ENCODE measurements around the gene NQO2.
A peak's percentile ranks its signal among the peaks of the same experiment; 100 is the strongest.
"Not testable (repeated sequence)": the region's sequence is repeated elsewhere in the genome, so short reads cannot be mapped to it uniquely, and the experiment has no call there.

The NQO2 gene

DNA sequence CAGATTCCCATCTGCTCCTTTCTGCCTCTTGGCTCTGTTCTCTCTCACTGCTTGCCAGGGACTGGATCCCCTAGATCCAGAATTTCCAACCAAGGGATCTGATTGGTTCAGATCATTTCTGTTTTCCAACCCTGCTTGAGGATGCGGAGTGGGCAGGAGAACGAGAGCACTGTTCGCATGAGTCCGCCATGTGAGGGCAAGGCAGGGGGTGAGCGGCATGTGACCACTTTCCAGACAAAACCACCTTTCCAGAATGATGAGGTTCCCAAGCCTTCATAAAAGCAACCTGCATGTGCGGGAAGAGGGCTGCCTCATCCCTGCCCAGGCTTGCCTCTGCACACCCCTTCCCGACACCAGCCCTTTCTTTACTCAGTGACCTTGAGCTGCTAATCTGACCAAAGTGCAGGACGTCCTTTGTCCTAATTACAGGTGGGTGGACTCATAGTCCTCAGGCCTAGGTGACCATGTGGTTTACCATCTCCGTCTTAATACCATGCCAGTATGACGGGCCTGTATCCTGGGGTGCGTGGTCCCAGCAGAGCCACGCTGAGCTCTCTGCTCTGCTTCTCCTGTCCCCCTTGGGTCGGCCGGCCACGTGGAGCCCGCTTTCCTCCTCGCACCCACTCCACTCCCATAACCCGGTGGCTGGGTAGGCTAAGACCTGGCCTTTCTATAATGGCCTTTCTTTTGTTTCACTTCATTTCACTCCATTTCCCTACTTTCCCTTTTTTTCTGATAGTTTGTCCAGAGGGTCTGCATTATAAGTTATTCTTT is 14.4 kb downstream of the NQO2 start:
- no peak for DNase-seq (ENCODE audit: low read depth in 2 of 2)

- no peak for DNase-seq (ENCODE audit: low read depth in 2 of 2)
Measured at GRCh38 chr6:3014675-3015066, 15.0 kb downstream of the NQO2 start.

- no peak for DNase-seq (ENCODE audit: low read depth in 2 of 2)
Measured at GRCh38 chr6:3015144-3015543, 15.4 kb downstream of the NQO2 start.

DNA sequence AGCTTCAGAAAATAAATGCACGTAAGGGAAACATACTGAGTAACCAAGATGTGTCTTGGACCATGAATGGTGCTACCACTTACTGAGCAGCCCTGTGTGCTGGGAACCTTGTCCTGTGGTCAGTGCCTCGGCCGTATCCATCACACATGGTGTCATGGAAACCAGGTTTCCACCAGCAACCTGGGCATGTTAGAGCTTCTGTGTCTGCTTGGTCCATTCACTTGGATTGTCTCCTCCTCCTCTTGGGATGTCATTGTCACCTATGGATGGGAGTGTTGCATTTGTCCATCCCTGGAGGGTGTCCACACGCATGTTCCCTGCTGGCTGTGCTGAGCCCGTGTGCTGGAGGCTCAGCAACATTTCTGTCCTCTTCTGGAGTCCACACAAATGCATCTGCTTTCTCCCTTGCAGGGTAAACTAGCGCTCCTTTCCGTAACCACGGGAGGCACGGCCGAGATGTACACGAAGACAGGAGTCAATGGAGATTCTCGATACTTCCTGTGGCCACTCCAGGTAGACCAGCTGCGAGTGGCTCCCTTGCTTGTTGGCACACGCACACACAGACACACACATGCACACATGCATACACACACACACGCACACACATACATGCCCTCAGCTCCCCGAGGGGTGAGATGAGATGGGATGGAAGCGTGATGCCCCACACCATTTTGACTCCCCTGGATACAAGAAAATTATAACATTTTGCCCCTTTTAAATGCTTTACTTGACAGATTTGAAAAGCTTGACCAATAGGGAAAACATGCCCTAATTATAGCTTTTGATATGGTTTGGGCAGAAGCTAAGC is 17.0 kb downstream of the NQO2 start:
- no peak for DNase-seq (ENCODE audit: low read depth in 2 of 2)

DNA sequence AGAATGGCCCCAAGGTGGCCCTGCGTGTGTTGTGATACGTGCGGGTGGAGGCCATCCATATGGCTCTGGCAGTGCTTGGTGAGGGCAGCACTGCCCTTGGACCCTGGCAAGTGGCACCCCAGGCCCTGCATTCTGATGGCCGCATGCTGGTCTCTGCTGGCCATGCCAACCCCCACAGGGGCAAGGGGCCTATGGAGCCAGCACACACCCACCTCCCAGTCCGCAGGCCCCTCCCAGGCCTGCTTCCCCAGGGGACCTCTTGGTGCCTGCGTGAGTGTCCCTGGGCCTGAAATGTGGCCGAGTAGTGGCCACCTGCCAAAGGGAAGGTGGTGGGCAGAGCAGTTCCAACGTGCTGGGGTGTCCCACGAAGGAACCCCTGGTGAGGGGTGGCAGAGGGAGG is 17.6 kb downstream of the NQO2 start:
- DNase-seq (ENCODE audit: low read depth in 2 of 2) = no peak

- DNase-seq (ENCODE audit: low read depth in 2 of 2) = no peak
Measured at GRCh38 chr6:3019065-3019464, 19.4 kb downstream of the NQO2 start.

DNA sequence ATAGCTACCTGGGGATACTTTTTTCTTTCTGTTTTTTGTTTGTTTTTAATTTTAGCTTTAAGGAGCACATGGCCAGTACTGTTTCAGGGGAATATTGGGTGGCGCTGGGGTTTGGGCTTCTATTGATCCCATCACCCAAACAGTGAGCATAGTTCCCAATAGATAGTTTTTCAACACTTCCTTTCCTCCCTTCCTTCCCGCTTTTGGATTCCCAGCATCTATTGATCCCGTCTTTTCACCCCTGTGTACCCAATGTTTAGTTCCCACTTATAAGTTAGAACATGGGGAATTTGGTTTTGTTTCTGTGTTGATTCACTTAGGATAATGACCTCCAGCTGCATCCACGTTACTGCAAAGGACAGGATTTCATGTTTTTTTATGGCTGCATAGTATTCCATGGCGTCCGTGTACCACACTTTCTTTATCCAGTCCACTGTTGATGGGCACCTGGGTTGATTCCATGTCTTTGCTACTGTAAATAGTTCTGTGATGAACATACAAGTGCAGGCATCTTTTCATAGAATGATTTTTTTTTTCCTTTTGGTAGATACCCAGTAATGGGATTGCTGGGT is 20.1 kb downstream of the NQO2 start:
- no peak for DNase-seq (ENCODE audit: low read depth in 2 of 2)

DNA sequence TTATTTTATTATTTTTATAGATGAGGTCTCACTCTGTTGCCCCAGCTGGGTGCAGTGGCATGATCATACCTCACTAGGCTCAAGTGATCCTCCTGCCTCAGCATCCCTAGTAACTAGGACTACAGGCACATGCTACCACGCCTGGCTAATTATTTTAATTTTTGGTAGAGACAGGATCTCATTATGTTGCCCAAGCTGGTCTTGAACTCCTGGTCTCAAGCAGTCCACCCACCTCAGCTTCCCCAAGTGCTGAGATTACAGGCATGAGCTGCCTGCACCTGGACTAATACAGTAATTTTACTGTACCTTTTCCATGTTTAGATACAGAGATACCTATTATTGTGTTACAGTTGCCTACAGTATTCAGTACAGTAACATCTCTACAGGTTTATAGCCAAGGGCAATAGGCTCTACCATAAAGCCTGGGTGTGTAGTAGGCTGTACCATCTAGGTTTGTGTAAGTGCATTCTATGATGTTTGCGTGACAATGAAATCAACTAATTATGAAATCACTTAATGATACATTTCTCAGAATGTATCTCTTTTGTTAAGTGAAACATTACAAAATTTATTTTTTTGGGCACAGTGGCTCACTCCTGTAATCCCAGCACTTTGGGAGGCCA is 21.4 kb downstream of the NQO2 start:
- DNase-seq (ENCODE audit: low read depth in 2 of 2) = not testable (repeated sequence)

- no peak for DNase-seq (ENCODE audit: low read depth in 2 of 2)
Measured at GRCh38 chr6:3022765-3023662, 23.3 kb downstream of the NQO2 start.

DNA sequence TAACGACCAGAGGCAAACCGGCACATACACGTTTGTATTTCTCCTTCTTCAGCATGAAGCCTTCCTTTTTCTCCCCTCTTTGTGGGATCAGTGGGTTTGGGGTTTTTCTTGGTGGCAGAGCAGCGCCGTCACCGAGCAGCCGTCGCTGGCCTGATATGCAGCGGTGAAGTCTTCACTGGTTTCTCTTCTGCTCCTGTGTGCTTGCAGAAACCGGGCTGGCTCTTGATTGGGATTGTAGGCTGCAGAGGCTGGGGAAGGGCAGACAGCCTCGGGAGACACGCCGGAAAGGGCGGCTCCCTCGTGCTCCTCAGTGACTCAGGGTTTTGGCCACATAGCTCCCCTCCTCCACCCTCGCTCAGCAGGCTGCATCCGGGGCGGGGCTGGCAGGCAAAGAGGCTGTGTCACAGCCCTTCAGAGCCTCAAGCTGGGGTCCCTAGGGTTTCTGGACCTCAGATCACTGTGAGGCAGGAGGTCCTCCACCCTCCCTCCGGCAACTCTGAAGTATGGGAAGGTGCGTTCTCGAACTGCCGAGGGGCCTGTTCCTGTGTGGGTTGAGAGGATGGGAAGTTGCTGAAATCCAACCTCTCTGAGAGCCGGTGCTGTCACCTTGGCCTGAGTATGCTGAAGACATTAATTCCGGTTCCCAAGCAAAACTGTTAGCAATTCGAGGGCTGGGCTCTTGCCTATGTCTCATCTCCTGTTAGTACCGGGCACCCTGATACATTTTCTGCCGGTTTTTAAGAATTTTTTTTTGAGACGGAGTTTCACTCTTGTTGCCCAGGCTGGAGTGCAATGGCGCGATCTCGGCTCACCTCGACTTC is 24.2 kb downstream of the NQO2 start:
- DNase-seq (ENCODE audit: low read depth in 2 of 2) = peak; percentile 78 to 82

GRCh38 chr6:3026791-3027626 is 27.3 kb downstream of the NQO2 start:
- peak in 1 of 2 donors; percentile 10 for DNase-seq (ENCODE audit: low read depth in 2 of 2)

- not testable (repeated sequence) for DNase-seq (ENCODE audit: low read depth in 2 of 2)
Measured at GRCh38 chr6:3028156-3028555, 28.5 kb downstream of the NQO2 start.

DNA sequence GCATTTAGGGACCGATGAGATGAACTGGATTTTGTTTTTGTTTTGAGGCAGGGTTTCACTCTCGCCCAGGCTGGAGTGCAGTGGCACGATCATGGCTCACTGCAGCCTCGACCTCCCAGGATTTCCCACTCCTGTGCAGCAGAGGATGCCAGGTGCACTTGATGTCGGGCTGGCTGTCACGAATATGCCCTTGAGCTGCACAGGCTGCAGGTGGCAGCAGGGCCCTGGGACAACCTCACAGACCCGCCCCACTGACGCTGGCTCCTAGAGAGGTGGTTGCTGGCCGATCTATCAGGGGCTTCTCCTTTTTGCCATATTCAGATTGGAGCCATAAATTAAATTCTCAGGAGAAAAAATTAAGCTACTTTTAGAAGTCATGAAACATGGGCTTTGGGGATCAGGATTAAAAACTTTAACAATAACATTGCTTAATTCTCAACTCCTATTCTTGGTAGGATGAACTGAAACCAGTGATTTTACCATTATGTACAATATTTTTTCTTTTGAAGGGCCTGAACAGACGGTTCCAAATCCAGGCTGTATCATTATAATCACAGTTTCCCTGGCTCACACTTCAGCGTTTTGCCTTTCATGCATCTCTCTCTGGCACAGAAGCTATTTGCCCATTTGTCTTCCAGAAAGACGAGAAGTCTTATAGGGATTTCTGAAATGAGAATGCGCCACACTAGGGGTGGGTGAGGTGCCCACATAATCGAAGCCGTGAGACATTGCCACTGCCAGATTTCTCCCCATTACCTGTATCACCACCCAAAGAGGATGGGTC is 32.4 kb downstream of the NQO2 start:
- DNase-seq (ENCODE audit: low read depth in 2 of 2) = no peak

DNA sequence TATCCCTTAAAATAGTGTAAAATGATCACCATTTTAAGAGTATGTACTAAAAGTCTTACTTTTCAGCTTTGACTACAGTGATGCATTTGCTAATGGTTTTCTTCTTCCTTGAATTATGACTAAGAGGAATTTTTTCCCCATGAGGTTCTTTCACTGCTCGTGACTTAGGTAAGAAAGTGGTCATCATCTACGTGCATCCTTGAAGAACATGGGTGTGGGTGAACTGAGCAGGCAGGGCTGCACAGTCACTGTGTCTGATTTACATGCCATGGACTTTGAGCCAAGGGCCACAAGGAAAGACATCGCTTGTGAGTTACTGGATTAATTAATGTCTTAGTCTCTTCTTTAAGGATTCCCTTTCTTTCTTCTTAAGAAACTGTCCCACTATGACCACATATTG is 33.3 kb downstream of the NQO2 start:
- no peak for DNase-seq (ENCODE audit: low read depth in 2 of 2)

DNA sequence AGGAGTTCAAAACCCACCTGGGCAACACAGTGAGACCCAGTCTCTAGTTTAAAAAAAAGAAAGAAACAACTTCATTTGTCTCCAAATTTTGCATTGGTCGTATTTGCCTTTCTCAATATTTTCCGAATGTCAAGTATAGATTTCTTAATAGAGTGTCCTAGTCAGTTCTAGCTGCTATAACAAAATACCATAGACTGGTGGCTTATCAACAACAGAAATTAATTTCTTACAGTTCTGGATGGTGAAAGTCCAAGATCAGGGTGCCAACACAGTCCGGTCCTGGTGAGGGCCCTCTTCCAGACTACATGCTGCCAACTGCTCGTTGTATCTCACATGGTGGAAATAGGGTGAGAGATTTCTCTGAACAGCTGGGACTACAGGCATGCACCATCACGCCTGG is 34.0 kb downstream of the NQO2 start:
- no peak for DNase-seq (ENCODE audit: low read depth in 2 of 2)

GRCh38 chr6:3035397-3035796 is 35.7 kb downstream of the NQO2 start:
- no peak for DNase-seq (ENCODE audit: low read depth in 2 of 2)

DNA sequence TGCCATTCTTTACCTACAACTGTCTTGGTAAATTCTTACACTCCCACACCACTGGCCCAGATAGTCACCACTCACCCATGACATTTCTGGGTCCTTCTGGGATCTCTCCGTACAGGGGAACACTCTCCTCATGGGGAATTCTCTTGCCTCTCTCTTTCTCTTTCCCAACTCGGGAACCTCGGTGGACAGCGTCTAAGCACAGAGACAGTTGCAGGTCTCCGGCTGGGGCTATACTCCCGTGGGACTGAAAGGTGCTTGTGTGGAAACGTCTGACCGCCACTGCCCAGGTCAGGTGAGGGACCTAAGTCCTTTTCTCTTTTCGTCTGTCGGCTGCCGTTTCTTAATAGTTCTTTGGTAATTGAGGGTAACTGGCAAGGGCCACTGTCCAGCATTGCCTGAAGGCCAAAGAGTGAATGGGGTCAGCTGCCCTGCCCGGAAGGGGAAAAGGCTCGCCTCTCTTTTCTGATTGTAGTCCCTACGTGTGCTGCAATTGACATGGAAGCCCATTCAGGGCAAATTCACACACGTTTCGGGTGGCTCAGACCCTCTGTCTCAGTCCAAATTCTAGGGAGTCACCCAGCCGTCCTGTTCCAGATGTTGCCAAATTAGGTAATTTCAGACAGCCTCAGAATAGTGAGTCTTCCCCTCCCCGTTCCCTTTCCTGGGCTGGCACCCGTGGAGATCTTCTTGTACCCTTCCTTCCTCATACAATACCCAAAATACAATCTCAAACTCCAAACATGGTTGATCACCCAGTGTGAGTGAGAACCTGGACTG is 37.4 kb downstream of the NQO2 start:
- no peak for DNase-seq (ENCODE audit: low read depth in 2 of 2)

Measured in stimulated activated CD8-positive, alpha-beta memory T cell treated with anti-CD3 and anti-CD28 coated beads, Interleukin-7, amount 100 ng/mL, for 1 hour (primary cell).